ENCODE data around the gene ZFAND3. TPM values are rescaled to one million over a fixed set of nuclear protein-coding genes. Genes with fewer than 3 reads are reported as not detected.

The ZFAND3 gene
- total RNA-seq, 4 donors from 2014 or later: 45.0 to 55.2 (median 49.5) TPM

DNA sequence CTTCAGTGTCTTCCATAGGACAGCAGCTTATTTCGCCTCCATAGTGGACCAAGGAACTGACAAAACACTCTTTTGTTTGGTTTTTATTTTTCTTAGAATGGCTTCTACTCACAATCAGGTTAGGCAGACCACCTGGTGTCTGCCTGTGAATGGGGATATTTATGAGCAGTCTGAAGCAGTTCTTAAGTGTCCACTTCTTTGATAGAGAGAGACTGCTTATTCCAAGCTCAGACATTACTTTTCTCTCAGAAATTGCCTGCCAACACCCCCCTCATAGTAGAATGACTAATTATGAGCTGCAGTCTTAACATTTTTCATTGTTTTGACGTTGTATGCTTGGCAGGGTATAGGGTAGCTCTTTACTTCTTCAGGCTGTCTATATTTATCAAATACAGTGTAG is 174.7 kb downstream of the ZFAND3 start:
- no peak overlapping the region for H3K27ac ChIP-seq
- H3K36me3 ChIP-seq: no peaks in the 10 kb centered on the region
- no peak overlapping the region for H3K4me3 ChIP-seq
- intact Hi-C loops (cut with DNase I; ENCODE audit: low total_unique reads) (loop anchor here (5.0 kb wide), 1 partner anchor 42 kb away; no protein-coding TSS in a partner anchor), in situ Hi-C loops (cut with MboI; ENCODE audit: low sequenced_read_pairs in 4 of 4) (no loop called here)
- no peak for TF ChIP-seq POLR2A (IDR thresholded peaks at IDR 0.05)
- TF ChIP-seq, protein P1, sequence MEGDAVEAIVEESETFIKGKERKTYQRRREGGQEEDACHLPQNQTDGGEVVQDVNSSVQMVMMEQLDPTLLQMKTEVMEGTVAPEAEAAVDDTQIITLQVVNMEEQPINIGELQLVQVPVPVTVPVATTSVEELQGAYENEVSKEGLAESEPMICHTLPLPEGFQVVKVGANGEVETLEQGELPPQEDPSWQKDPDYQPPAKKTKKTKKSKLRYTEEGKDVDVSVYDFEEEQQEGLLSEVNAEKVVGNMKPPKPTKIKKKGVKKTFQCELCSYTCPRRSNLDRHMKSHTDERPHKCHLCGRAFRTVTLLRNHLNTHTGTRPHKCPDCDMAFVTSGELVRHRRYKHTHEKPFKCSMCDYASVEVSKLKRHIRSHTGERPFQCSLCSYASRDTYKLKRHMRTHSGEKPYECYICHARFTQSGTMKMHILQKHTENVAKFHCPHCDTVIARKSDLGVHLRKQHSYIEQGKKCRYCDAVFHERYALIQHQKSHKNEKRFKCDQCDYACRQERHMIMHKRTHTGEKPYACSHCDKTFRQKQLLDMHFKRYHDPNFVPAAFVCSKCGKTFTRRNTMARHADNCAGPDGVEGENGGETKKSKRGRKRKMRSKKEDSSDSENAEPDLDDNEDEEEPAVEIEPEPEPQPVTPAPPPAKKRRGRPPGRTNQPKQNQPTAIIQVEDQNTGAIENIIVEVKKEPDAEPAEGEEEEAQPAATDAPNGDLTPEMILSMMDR (IDR thresholded peaks at IDR 0.05 in 4 of 5, conservative IDR thresholded peaks at IDR 0.05 in 1 of 5): no peak
- ATAC-seq: no peak
- no peak for DNase-seq
- H3K4me1 ChIP-seq: peaks cover 61 to 67% of the 10 kb centered on the region in 2 donors
- no peaks in the 10 kb centered on the region for H3K9me3 ChIP-seq
- H3K27me3 ChIP-seq: no peaks in the 10 kb centered on the region

DNA sequence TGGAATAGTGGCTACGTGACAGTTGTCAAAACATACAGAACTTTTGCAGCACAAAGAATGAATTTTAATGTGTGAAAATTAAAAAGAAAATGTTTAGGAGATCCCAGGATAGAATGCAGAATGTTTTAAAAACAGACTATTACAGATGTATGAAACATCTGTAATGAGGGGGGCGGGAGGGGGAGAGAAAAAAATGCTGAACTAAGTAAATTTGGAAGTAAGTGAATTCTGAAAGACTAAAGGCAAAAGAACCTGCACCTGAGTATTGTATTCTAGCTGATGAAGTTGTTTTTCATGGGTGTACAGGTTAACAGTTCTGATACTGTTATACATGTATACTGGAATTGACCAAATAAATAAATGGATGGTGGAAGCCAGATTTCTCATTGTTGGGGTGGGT is 178.8 kb downstream of the ZFAND3 start:
- no peaks in the 10 kb centered on the region for H3K9me3 ChIP-seq
- no peak overlapping the region for H3K4me3 ChIP-seq
- intact Hi-C loops (cut with DNase I; ENCODE audit: low total_unique reads) (no loop called here), in situ Hi-C loops (cut with MboI; ENCODE audit: low sequenced_read_pairs in 4 of 4) (no loop called here)
- H3K4me1 ChIP-seq: peaks cover 34 to 36% of the 10 kb centered on the region in 2 donors
- H3K27ac ChIP-seq: no peak overlapping the region
- H3K27me3 ChIP-seq: no peaks in the 10 kb centered on the region
- DNase-seq (no peak), ATAC-seq (no peak)
- no peak for TF ChIP-seq POLR2A (IDR thresholded peaks at IDR 0.05)
- TF ChIP-seq, protein P1 (IDR thresholded peaks at IDR 0.05 in 4 of 5, conservative IDR thresholded peaks at IDR 0.05 in 1 of 5): no peak
- H3K36me3 ChIP-seq: no peaks in the 10 kb centered on the region

DNA sequence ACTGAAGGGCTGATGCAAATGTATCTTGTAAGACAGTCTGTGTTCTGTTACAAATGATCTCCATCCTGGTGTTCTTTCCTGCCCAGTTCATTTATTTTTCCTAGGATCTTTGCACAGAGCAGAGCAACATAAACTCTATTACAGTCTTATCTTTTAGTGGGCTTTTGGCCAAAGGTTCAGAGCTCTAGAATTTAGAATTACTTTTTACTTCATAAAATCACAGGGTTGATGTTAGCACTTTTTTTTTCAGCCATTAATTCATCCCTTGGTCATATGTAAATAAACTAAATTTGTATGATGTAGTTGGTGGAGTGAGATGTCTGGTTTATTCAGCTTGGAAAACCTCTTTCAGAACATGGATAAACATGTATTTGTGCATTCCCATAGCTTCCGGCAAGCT is 181.9 kb downstream of the ZFAND3 start:
- Histone ChIP-seq H3K36me3 (no peaks in the 10 kb centered on the region), H3K27ac (no peak overlapping the region), H3K27me3 (no peaks in the 10 kb centered on the region), H3K9me3 (no peaks in the 10 kb centered on the region), H3K4me3 (no peak overlapping the region), H3K4me1 (peaks cover 14 to 17% of the 10 kb centered on the region in 2 donors)
- DNase-seq (no peak), ATAC-seq (no peak)
- intact Hi-C loops (cut with DNase I; ENCODE audit: low total_unique reads) (no loop called here), in situ Hi-C loops (cut with MboI; ENCODE audit: low sequenced_read_pairs in 4 of 4) (loop anchor here in 2 of 4 donors (10.0 to 25.0 kb wide), 2 partner anchors 207 to 486 kb away; no protein-coding TSS in a partner anchor)
- TF ChIP-seq, protein P1 (IDR thresholded peaks at IDR 0.05 in 4 of 5, conservative IDR thresholded peaks at IDR 0.05 in 1 of 5): no peak
- no peak for TF ChIP-seq POLR2A (IDR thresholded peaks at IDR 0.05)

DNA sequence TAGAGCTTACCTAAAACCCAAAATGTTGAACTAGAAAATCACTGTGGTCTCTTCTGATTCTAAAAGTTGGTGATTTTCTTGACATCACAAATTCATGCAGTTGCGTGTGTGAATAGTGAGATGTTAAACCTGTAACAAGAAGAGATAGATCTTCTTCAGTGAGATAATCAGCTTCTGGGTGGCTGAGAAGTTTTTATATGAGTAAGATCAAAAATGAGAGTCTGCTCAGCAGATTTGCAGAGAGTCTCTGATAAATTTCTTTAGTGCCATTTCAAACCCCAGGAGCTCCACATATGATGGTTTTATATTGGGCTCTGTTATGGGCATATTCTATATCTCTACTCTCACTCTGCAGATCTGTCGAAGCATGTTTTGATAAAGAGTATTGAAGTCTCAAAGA is 185.4 kb downstream of the ZFAND3 start:
- no peaks in the 10 kb centered on the region for H3K9me3 ChIP-seq
- H3K27ac ChIP-seq: no peak overlapping the region
- no peaks in the 10 kb centered on the region for H3K36me3 ChIP-seq
- TF ChIP-seq, protein P1 (IDR thresholded peaks at IDR 0.05 in 4 of 5, conservative IDR thresholded peaks at IDR 0.05 in 1 of 5): no peak
- TF ChIP-seq POLR2A (IDR thresholded peaks at IDR 0.05): no peak
- H3K4me1 ChIP-seq: peaks cover 27 to 28% of the 10 kb centered on the region in 2 donors
- in situ Hi-C loops (cut with MboI; ENCODE audit: low sequenced_read_pairs in 4 of 4) (loop anchor here in 2 of 4 donors (10.0 to 25.0 kb wide), 2 partner anchors 210 to 482 kb away; no protein-coding TSS in a partner anchor), intact Hi-C loops (cut with DNase I; ENCODE audit: low total_unique reads) (no loop called here)
- H3K4me3 ChIP-seq: no peak overlapping the region
- no peaks in the 10 kb centered on the region for H3K27me3 ChIP-seq
- no peak for DNase-seq
- no peak for ATAC-seq

DNA sequence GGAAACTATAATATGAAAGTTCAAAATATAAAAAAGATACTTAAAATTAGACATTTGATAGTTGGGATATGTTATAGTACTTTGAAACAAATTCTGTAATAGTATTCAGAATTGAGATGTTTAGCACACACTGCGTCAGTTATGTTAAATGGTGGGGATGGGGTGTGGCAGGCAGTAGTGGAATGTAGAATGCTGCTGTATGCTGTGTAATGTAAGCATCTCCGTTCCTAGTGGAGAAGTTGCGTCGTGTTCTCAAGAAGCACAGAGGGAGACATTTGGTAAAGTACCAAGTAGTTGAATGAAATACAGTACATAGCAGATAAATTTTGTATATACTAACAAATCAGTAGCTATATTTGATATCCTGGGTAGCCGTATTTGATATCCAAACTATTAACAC is 192.4 kb downstream of the ZFAND3 start:
- intact Hi-C loops (cut with DNase I; ENCODE audit: low total_unique reads) (loop anchor here (1.0 kb wide), 1 partner anchor 221 kb away; no protein-coding TSS in a partner anchor), in situ Hi-C loops (cut with MboI; ENCODE audit: low sequenced_read_pairs in 4 of 4) (loop anchor here in 3 of 4 donors (10.0 to 25.0 kb wide), 3 partner anchors 217 to 475 kb away; no protein-coding TSS in a partner anchor)
- Histone ChIP-seq H3K4me3 (no peak overlapping the region), H3K9me3 (no peaks in the 10 kb centered on the region), H3K4me1 (peaks cover 31 to 34% of the 10 kb centered on the region in 2 donors), H3K27ac (no peak overlapping the region), H3K36me3 (no peaks in the 10 kb centered on the region), H3K27me3 (no peaks in the 10 kb centered on the region)
- no peak for DNase-seq
- TF ChIP-seq POLR2A (IDR thresholded peaks at IDR 0.05): no peak
- TF ChIP-seq, protein P1 (IDR thresholded peaks at IDR 0.05 in 4 of 5, conservative IDR thresholded peaks at IDR 0.05 in 1 of 5): no peak
- no peak for ATAC-seq

Data from gastrocnemius medialis (tissue), 4 donors.